HG02610 (cell line): ENCODE results near the gene SPNS1.

Experiments
- ATAC-seq: cut with Tn5 transposase; IDR thresholded peaks from one replicate; pipeline ENCODE4 v1.9.1; 2021; ENCODE audit warnings: mild to moderate bottlenecking, moderate library complexity; ENCODE audit not compliant: unreplicated experiment

Gene SPNS1

GRCh38 chr16:29025218-29025617 lies 50.6 kb downstream of the SPNS1 start:
- ATAC-seq = no peak

GRCh38 chr16:29025735-29026134 lies 51.2 kb downstream of the SPNS1 start:
- ATAC-seq = no peak

- no peak for ATAC-seq
These were observed 54.0 kb downstream of the SPNS1 start for GRCh38 chr16:29028457-29029167.

GRCh38 chr16:29029168-29029994 lies 54.8 kb downstream of the SPNS1 start:
- ATAC-seq = no peak

- no peak for ATAC-seq
These were observed 55.7 kb downstream of the SPNS1 start for GRCh38 chr16:29030086-29030840.
